H4 (cell line): Measurements from ENCODE around the gene FRRS1L. TPM values are rescaled to one million over a fixed set of nuclear protein-coding genes. Genes with fewer than 3 reads are reported as not detected.

Experiments used
- total RNA-seq: library from RNA; depleted of rRNA; stranded (reverse); fragments of >200 nt; shearing (Covaris generic); gene quantifications from 2 replicates; pipeline ENCODE4 v1.2.3, GENCODE V29; 2014; rRNA removed

FRRS1L gene
- total RNA-seq, 1 experiment from 2014 or later: not detected

Other genes starting within 250 kb of the FRRS1L start
- 18.4 and 19.0 TPM in 2 replicates for gene ELP1, start 233.1 kb downstream of the FRRS1L start, total RNA-seq
- gene ABITRAM, start 232.8 kb downstream of the FRRS1L start, total RNA-seq: 6.5 and 8.3 TPM in 2 replicates
- gene CTNNAL1, start 153.8 kb downstream of the FRRS1L start, total RNA-seq: 90.8 and 90.9 TPM in 2 replicates
- 34.7 and 39.0 TPM in 2 replicates for gene TMEM245, start 47.3 kb downstream of the FRRS1L start, total RNA-seq
- gene EPB41L4B, start 153.8 kb upstream of the FRRS1L start, total RNA-seq: 1.4 and 3.5 TPM in 2 replicates